Neural progenitor cell (in vitro differentiated cells): Measurements from ENCODE around the gene GUSB. TPM values are rescaled to one million over a fixed set of nuclear protein-coding genes. Genes with fewer than 3 reads are reported as not detected.

Experiments used
- DNase-seq: peaks from one replicate; pipeline ENCODE4 v3.0.0-alpha.2; 2016; ENCODE audit warnings: low spot score
- H2AFZ ChIP-seq: fragments of 200-600 bp; sonication (generic); replicated peaks from 2 replicates; pipeline ENCODE4 v1.6.1; 2016; ENCODE audit warnings: antibody characterized with exemption
- H3F3A ChIP-seq: fragments of 200-600 bp; sonication (generic); 2 replicates; pipeline ENCODE4 v1.6.1; 2016; ENCODE audit warnings: antibody characterized with exemption, low read depth
- H3K27ac ChIP-seq: fragments of 200-600 bp; sonication (generic); 2 replicates; pipeline ENCODE4 v1.5.1; 2016; ENCODE audit warnings: mild to moderate bottlenecking
- H3K27me3 ChIP-seq: fragments of 200-600 bp; sonication (generic); 2 replicates; pipeline ENCODE4 v1.6.1; 2016; ENCODE audit warnings: mild to moderate bottlenecking, moderate library complexity
- H3K36me3 ChIP-seq: fragments of 200-600 bp; sonication (generic); 2 replicates; pipeline ENCODE4 v1.5.1; 2016
- H3K4me1 ChIP-seq: fragments of 200-600 bp; sonication (generic); 2 replicates; pipeline ENCODE4 v1.6.1; 2016; ENCODE audit warnings: mixed run types
- H3K4me2 ChIP-seq: fragments of 200-600 bp; sonication (generic); 2 replicates; pipeline ENCODE4 v1.6.1; 2016
- H3K4me3 ChIP-seq: fragments of 200-600 bp; sonication (generic); 2 replicates; pipeline ENCODE4 v1.5.1; 2016
- H3K79me2 ChIP-seq: fragments of 200-600 bp; sonication (generic); 2 replicates; pipeline ENCODE4 v1.6.1; 2016; ENCODE audit warnings: low read depth
- H3K9ac ChIP-seq: fragments of 200-600 bp; sonication (generic); 2 replicates; pipeline ENCODE4 v1.6.1; 2016
- H3K9me3 ChIP-seq: fragments of 200-600 bp; sonication (generic); 2 replicates; pipeline ENCODE4 v1.5.1; 2016; ENCODE audit warnings: low read depth
- H4K20me1 ChIP-seq: fragments of 200-600 bp; sonication (generic); 2 replicates; pipeline ENCODE4 v1.6.1; 2016; ENCODE audit warnings: low read depth
- H3K27ac Mint-ChIP-seq: 3 replicates; pipeline ENCODE4 v1.8.0; 2021; ENCODE audit warnings: mixed read lengths
- H3K27me3 Mint-ChIP-seq: 2 replicates; pipeline ENCODE4 v1.8.0; 2022; ENCODE audit warnings: low read depth, mild to moderate bottlenecking, inconsistent platforms, moderate library complexity, mixed read lengths; ENCODE audit not compliant: insufficient read depth
- H3K36me3 Mint-ChIP-seq: 3 replicates; pipeline ENCODE4 v1.8.0; 2021; ENCODE audit warnings: mixed read lengths
- H3K4me1 Mint-ChIP-seq: 3 replicates; pipeline ENCODE4 v1.8.0; 2021; ENCODE audit warnings: mixed read lengths
- H3K4me3 Mint-ChIP-seq: 3 replicates; pipeline ENCODE4 v1.8.0; 2021; ENCODE audit warnings: mild to moderate bottlenecking, moderate library complexity, mixed read lengths
- H3K9me3 Mint-ChIP-seq: 3 replicates; pipeline ENCODE4 v1.8.0; 2020; ENCODE audit warnings: mixed read lengths
- EZH2 ChIP-seq: fragments of 200-600 bp; sonication (generic); IDR thresholded peaks from 2 replicates; pipeline ENCODE4 v1.6.1; 2017; ENCODE audit warnings: antibody characterized with exemption, mild to moderate bottlenecking, moderate library complexity
- EZH2phosphoT487 ChIP-seq: fragments of 200-600 bp; sonication (generic); IDR thresholded peaks from 2 replicates; pipeline ENCODE4 v1.6.1; 2017; ENCODE audit warnings: antibody characterized with exemption
- total RNA-seq: library from RNA; depleted of rRNA; stranded (reverse); fragments of >200 nt; gene quantifications from 2 replicates; pipeline ENCODE4 v1.2.3, GENCODE V29; 2015; ENCODE audit warnings: low replicate concordance
- TF ChIP-seq, protein P1 (sequence below): fragments of 200-600 bp; sonication (generic); IDR thresholded peaks from 2 replicates; pipeline ENCODE4 v1.5.1; 2017; ENCODE audit warnings: antibody characterized with exemption, mild to moderate bottlenecking

GUSB gene
- total RNA-seq, 1 donor from 2014 or later: 28.8 TPM

- no peak overlapping the region for H3K4me2 ChIP-seq
These were observed 43.6 kb downstream of the GUSB start for GRCh38 chr7:65938336-65938895.

GRCh38 chr7:65937296-65937695 is 44.7 kb downstream of the GUSB start:
- H3K4me1 Mint-ChIP-seq: no peaks in the 10 kb centered on the region
- peaks cover 10% of the 10 kb centered on the region for H3K36me3 Mint-ChIP-seq
- H3K4me3 Mint-ChIP-seq: no peak overlapping the region

More at GRCh38 chr7:65938336-65938895, 43.6 kb downstream of the GUSB start:
- Histone ChIP-seq H3K9ac (no peak overlapping the region), H3K79me2 (peaks cover 49% of the 10 kb centered on the region), H2AFZ (no peak overlapping the region), H3K9me3 (no peaks in the 10 kb centered on the region), H3F3A (no peaks in the 10 kb centered on the region), H3K27me3 (no peaks in the 10 kb centered on the region), H3K4me1 (peaks cover 4% of the 10 kb centered on the region), H3K36me3 (no peaks in the 10 kb centered on the region), H3K27ac (no peak overlapping the region), H3K4me3 (no peak overlapping the region), H4K20me1 (peaks cover 4% of the 10 kb centered on the region)
- H3K27ac Mint-ChIP-seq: no peak overlapping the region
- TF ChIP-seq, protein P1, sequence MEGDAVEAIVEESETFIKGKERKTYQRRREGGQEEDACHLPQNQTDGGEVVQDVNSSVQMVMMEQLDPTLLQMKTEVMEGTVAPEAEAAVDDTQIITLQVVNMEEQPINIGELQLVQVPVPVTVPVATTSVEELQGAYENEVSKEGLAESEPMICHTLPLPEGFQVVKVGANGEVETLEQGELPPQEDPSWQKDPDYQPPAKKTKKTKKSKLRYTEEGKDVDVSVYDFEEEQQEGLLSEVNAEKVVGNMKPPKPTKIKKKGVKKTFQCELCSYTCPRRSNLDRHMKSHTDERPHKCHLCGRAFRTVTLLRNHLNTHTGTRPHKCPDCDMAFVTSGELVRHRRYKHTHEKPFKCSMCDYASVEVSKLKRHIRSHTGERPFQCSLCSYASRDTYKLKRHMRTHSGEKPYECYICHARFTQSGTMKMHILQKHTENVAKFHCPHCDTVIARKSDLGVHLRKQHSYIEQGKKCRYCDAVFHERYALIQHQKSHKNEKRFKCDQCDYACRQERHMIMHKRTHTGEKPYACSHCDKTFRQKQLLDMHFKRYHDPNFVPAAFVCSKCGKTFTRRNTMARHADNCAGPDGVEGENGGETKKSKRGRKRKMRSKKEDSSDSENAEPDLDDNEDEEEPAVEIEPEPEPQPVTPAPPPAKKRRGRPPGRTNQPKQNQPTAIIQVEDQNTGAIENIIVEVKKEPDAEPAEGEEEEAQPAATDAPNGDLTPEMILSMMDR: no peak
- TF ChIP-seq EZH2 (no peak), EZH2phosphoT487 (no peak)
- no peak for DNase-seq
- H3K4me1 Mint-ChIP-seq: no peaks in the 10 kb centered on the region
- H3K4me3 Mint-ChIP-seq: no peak overlapping the region
- peaks cover 7% of the 10 kb centered on the region for H3K36me3 Mint-ChIP-seq
- no peaks in the 10 kb centered on the region for H3K27me3 Mint-ChIP-seq
- peaks cover 4% of the 10 kb centered on the region for H3K9me3 Mint-ChIP-seq

DNA sequence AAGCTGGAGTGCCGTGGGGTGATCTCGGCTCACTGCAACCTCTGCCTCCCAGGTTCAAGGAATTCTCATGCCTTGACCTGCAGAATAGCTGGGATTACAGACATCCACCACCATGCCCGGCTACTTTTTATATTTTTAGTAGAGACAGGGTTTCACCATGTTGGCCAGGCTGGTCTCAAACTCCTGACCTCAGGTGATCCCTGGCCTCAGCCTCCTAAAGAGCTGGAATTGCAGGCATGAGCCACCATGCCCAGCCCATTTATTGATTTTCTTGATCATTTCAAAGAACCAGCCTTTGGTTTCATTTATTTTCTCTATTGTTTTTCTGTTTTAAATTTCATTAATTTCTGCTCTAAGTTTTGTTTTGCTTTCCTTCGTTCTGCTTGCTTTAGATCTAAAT is 50.3 kb downstream of the GUSB start:
- H3K4me2 ChIP-seq: no peak overlapping the region
- Mint-ChIP-seq H3K4me3 (no peak overlapping the region), H3K9me3 (peaks cover 7% of the 10 kb centered on the region), H3K36me3 (peaks cover 7% of the 10 kb centered on the region), H3K27me3 (no peaks in the 10 kb centered on the region), H3K4me1 (no peaks in the 10 kb centered on the region), H3K27ac (no peak overlapping the region)
- H3K4me3 ChIP-seq: no peak overlapping the region
- no peak overlapping the region for H3K9ac ChIP-seq
- H3K36me3 ChIP-seq: no peaks in the 10 kb centered on the region
- DNase-seq: no peak
- peaks cover 10% of the 10 kb centered on the region for H4K20me1 ChIP-seq
- H3K4me1 ChIP-seq: peaks cover 4% of the 10 kb centered on the region
- H3K27ac ChIP-seq: no peak overlapping the region
- no peaks in the 10 kb centered on the region for H3K9me3 ChIP-seq
- H3K79me2 ChIP-seq: peaks cover 57% of the 10 kb centered on the region
- H2AFZ ChIP-seq: no peak overlapping the region
- TF ChIP-seq EZH2phosphoT487: no peak
- no peak for TF ChIP-seq EZH2
- TF ChIP-seq, protein P1: no peak
- H3K27me3 ChIP-seq: no peaks in the 10 kb centered on the region
- peaks cover 3% of the 10 kb centered on the region for H3F3A ChIP-seq

More at GRCh38 chr7:65937296-65937695, 44.7 kb downstream of the GUSB start:
- H3K4me1 ChIP-seq: peaks cover 4% of the 10 kb centered on the region
- H3K9me3 ChIP-seq: no peaks in the 10 kb centered on the region
- H3K27ac Mint-ChIP-seq: no peak overlapping the region
- no peaks in the 10 kb centered on the region for H3K27me3 ChIP-seq
- no peak overlapping the region for H2AFZ ChIP-seq
- H3K9ac ChIP-seq: no peak overlapping the region
- no peak overlapping the region for H3K4me3 ChIP-seq
- no peak for TF ChIP-seq EZH2
- TF ChIP-seq EZH2phosphoT487: no peak
- TF ChIP-seq, protein P1: no peak
- H4K20me1 ChIP-seq: peaks cover 4% of the 10 kb centered on the region
- no peaks in the 10 kb centered on the region for H3K36me3 ChIP-seq
- H3K79me2 ChIP-seq: peaks cover 60% of the 10 kb centered on the region
- H3F3A ChIP-seq: peaks cover 3% of the 10 kb centered on the region
- H3K27ac ChIP-seq: no peak overlapping the region
- no peak overlapping the region for H3K4me2 ChIP-seq
- no peaks in the 10 kb centered on the region for H3K27me3 Mint-ChIP-seq
- DNase-seq: no peak
- H3K9me3 Mint-ChIP-seq: peaks cover 7% of the 10 kb centered on the region
